SK-MEL-5 (cell line): ENCODE results near the gene B4GALT3. TPM values are rescaled to one million over a fixed set of nuclear protein-coding genes. Genes with fewer than 3 reads are reported as not detected.

Experiments
- DNase-seq: peaks from one replicate; pipeline ENCODE4 v3.0.0-alpha.2; 2016; ENCODE audit warnings: low read depth, low spot score
- in situ Hi-C: cut with HindIII; loops from 2 replicates; pipeline ENCODE4 v1.10.0; 2016; ENCODE audit warnings: low sequenced_read_pairs, high pct_unique_total_duplicates, low pct_unique_long_range_greater_than_20kb
- total RNA-seq: library from RNA; depleted of rRNA; stranded (reverse); fragments of >200 nt; shearing (Covaris generic); gene quantifications from 2 replicates; pipeline ENCODE4 v1.2.3, GENCODE V29; 2014

Gene B4GALT3
- total RNA-seq, 1 experiment from 2014 or later: 55.9 TPM

DNA sequence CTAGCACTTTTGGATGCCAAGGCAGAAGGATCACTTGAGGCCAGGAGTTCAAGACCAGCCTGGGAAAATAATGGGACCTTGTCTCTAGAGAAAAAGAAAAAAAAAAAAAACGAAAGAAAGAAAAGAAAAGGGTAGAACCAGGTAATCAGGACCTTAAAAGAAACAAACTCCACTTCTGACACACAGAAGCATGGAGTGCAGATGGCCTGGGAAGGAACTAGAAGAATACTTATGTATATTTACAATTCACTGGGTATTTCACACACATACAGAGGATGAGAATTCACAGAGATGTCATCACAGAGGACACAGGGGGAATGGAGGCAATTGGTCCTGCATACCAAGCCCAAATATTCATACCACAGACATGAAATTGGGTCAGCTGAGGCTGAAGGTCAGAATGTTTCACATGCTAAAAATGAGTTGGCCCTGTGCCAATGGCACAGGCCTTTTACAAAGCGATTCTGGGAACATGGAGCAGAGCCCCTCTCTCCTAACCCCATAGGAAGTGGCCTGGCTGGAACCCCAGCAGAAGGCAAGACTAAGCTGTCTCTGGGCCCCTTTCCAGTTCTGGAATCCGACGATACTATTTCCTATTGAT lies 4.4 kb downstream of the B4GALT3 start:
- DNase-seq: no peak
- in situ Hi-C loops: no loop called here

DNA sequence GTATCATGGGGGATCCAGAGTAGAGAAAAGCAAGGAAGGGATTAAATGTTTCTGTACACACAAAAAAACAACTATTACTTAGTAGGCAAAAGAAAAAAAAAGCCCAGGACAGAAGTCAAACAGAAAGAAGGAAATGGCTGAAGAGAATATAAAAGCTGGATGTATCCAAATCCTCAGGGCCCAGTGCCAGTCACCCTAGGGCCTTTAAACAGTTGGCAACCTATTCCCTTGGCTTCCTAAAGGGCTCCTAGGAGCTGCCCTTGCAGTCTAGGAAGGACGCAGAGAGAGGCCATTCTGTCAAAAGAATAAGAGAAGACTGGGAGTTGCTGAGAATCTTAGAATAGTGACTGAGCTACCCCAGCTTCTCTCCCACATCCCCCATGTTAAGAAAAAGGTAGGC lies 5.0 kb downstream of the B4GALT3 start:
- in situ Hi-C loops: no loop called here

DNA sequence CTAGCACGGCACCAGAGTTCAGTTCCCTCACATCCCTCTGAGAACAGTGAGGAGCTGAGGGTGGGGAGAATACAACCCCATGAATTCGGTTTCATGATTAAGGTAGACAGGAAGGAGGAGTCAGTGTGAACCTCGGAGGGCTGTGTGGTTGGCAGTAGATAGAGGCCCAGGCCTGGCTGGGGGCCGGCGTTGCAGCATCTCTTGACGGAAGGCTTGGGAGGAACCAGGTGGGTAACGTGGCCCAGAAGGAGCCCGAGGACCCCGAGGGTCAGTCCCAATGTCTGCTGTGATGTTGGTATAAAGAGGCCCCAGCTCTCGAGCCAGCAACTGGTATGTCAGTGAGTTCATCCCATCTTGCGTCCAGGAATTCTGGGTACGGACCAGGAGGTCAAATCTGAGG lies 5.6 kb downstream of the B4GALT3 start:
- DNase-seq: no peak
- in situ Hi-C loops: no loop called here

More for the DNA sequence above, 5.0 kb downstream of the B4GALT3 start:
- DNase-seq: no peak

- in situ Hi-C loops: no loop called here
- no peak for DNase-seq
Observed at GRCh38 chr1:161171191-161171590, 6.1 kb downstream of the B4GALT3 start.

DNA sequence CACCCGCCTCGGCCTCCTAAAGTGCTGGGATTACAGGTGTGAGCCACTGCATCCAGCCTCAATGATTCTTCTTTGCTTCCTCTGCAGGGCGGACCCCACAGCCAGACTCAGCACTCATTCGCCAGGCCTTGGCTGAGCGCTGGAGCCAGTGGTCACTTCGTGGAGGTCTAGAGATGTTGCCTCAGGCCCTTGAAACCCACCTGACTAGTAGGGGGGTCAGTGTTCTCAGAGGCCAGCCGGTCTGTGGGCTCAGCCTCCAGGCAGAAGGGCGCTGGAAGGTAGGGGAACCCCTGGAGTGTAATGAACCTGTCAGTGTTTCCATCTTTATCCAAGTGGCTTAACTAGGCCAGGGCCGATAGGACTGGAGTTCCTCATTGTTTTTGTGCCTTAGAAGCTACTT lies 8.4 kb downstream of the B4GALT3 start:
- DNase-seq: no peak
- in situ Hi-C loops: no loop called here

GRCh38 chr1:161166669-161167548 lies 10.4 kb downstream of the B4GALT3 start:
- in situ Hi-C loops: no loop called here
- no peak for DNase-seq

- in situ Hi-C loops: no loop called here
- peak; percentile 98 for DNase-seq
Observed at GRCh38 chr1:161165742-161166668, 11.3 kb downstream of the B4GALT3 start, which contains the start of gene PPOX. PPOX (plus strand) TSS chr1:161166426; CDS start chr1:161166848, 422 bp downstream.

GRCh38 chr1:161164901-161165610 lies 12.3 kb downstream of the B4GALT3 start:
- DNase-seq: no peak
- in situ Hi-C loops: no loop called here

DNA sequence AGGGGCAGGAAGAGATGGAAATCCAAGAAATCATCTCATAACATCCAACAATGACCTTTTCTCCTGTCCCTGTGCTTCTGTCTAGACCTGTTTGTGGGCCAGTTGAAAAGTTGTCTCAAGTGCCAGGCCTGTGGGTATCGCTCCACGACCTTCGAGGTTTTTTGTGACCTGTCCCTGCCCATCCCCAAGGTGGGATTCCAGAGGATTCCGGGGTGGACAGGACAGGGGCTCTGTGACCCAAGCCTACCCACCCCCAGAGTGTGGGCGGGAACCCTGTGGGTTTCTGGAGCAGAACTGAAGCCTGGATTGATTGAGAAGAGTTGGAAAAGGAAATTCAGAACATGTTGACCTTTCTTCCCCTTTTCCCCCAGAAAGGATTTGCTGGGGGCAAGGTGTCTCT lies 13.5 kb downstream of the B4GALT3 start:
- in situ Hi-C loops: no loop called here
- DNase-seq: no peak

- no peak for DNase-seq
- in situ Hi-C loops: no loop called here
Observed at GRCh38 chr1:161162806-161163205, 14.5 kb downstream of the B4GALT3 start.

GRCh38 chr1:161162052-161162451 lies 15.3 kb downstream of the B4GALT3 start:
- DNase-seq: no peak
- in situ Hi-C loops: no loop called here

GRCh38 chr1:161161652-161162051 lies 15.7 kb downstream of the B4GALT3 start:
- DNase-seq: no peak
- in situ Hi-C loops: no loop called here

GRCh38 chr1:161160671-161161145 lies 16.6 kb downstream of the B4GALT3 start:
- no peak for DNase-seq
- in situ Hi-C loops: no loop called here

GRCh38 chr1:161159913-161160243 lies 17.4 kb downstream of the B4GALT3 start:
- no peak for DNase-seq
- in situ Hi-C loops: no loop called here

DNA sequence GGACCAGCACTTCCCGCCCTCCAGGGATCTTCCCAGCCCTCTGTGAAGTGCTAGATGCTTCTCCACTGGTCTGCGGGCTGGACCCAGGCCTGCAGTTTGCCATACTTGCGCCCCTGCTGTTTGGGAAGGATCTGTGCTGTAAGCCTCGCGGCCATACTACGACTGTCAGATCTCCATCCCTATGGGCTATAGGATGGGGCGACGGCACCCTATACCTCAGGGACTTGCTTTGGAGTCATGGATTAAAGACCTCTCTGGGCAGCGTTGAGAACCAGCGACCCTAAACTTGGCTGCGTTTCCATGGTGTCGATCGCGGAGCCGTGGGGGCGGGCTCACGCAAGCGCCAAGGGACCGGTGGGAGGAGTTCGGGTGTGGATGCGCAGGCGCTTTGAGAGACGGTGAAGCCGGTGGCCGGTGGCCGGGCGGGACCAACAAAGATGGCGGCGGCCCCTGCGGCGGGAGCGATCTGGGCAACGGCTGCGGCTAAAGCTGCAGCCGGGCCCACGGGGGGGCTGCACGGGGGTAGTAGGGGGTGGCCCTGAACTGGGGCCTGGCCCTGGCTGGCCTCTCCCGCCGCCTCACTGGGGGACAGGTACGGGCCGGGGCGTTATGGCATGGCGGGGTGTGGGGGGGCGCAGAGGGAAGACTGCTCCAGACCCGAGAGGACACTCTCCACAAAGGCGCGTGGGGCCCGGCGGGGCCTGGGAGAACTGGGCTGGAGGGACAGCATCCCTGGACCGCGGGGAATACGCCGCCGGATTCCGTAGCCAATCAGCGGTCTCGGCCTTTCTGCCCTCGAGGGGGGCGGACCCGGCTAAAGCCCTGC lies 18.0 kb downstream of the B4GALT3 start, which contains the start of gene USP21:
Gene USP21 (plus strand): TSS at position 414 of the 826 bp plus-strand sequence. CDS start 1,141 bp downstream, outside the sequence.
- DNase-seq: peak; percentile 91
- in situ Hi-C loops: no loop called here

GRCh38 chr1:161158316-161159010 lies 18.8 kb downstream of the B4GALT3 start:
- DNase-seq: no peak
- in situ Hi-C loops: no loop called here
